ENCODE data around the gene HEXIM1. TPM values are rescaled to one million over a fixed set of nuclear protein-coding genes. Genes with fewer than 3 reads are reported as not detected.

HEXIM1 gene
- total and polyA plus RNA-seq, 2 experiments from 2014 or later = 9.2 to 10.9 TPM

DNA sequence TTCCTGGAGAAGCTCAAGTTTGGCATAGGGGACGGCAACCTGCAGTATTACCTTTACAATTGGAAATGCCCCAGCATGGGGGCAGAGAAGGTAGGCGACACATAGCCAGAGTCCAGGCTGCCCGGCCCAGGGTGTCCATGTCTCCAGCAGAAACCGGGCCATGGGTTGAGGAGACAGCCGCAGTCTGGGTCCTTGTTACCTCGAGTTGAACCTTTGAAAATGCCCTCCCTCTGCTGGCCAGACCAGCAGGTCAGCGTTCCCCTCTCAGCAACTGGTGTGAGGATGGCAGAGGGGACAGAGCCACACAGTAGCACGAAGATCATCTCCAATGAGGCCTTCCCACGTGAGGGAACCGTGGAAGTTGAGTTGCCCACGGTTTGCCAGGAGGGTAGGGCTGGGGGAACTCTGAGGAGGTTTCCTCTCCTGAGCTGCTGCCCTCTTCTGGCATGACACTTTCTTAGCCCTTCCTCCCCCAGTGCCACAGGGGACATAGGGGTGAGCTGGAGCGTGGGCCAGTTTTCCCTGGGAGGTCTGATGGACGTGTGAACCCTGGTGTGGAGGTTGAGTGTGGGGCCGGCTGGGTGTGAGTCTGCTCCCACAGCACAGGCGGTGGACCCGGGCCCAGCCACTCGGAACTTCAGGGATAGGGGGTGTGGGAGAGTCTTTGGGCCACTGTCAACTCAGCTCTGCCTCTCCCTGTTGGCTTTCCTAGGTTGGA is 43.2 kb upstream of the HEXIM1 start:
- Mint-ChIP-seq H3K9me3 (no peaks in the 10 kb centered on the region; the same call in 2 of the 3 replicates), H3K27ac (no peak overlapping the region), H3K4me3 (no peak overlapping the region), H3K27me3 (ENCODE audit: insufficient read depth, low read depth, poor library complexity) (peaks cover 13% of the 10 kb centered on the region), H3K4me1 (no peaks in the 10 kb centered on the region), H3K36me3 (ENCODE audit: low read depth) (peaks cover 73% of the 10 kb centered on the region)
- no peak for ATAC-seq
- H4K20me1 ChIP-seq (replicated peaks; ENCODE audit: insufficient read depth) = peaks cover 9% of the 10 kb centered on the region
- H2AFZ ChIP-seq = no peak overlapping the region
- H3K4me1 ChIP-seq (ENCODE audit: insufficient read depth) = no peaks in the 10 kb centered on the region
- H3K27ac ChIP-seq (ENCODE audit: low read depth) = no peak overlapping the region
- H3K9me2 ChIP-seq (ENCODE audit: insufficient read depth) = no peaks in the 10 kb centered on the region
- H3K4me3 ChIP-seq = no peak overlapping the region
- H3K4me2 ChIP-seq = no peak overlapping the region
- peaks cover 36% of the 10 kb centered on the region for H3K36me3 ChIP-seq (ENCODE audit: insufficient read depth)
- TF ChIP-seq NANOG (IDR thresholded peaks at IDR 0.05; ENCODE audit: borderline replicate concordance) (no peak), STAT1 (IDR thresholded peaks at IDR 0.05; ENCODE audit: unreplicated experiment) (no peak), ZNF331 (CRISPR knock-in tag; IDR thresholded peaks at IDR 0.05; ENCODE audit: low read depth) (no peak)
- H3K27me3 ChIP-seq (ENCODE audit: insufficient read depth) = no peaks in the 10 kb centered on the region
- no peaks in the 10 kb centered on the region for H3K79me2 ChIP-seq (replicated peaks; ENCODE audit: insufficient read depth)
- peaks cover 2% of the 10 kb centered on the region; the same call in 1 of the 2 replicates for H3F3A ChIP-seq (replicated peaks; ENCODE audit: low read depth)
- no peak for DNase-seq (ENCODE audit: low spot score)

DNA sequence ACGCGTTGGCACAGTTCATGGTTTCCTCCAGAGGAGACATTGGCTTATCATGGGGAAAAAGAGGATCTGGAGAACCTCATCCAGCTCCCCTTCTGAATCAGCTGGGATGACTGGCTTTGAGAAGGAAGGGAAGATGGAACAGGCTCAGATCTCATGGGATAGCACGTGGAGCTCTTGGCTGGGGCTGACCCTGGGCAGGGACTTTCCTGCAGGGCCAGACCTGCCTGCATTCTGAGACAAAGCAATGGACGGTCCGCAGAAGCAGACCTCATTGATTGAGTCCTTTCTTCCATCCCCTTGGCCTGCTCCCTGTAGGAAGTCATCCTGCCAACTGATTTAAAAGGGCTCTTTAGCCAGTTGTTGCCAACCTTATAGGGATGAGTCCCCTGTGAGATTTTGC is 42.2 kb upstream of the HEXIM1 start:
- Histone ChIP-seq H2AFZ (no peak overlapping the region), H3K27me3 (ENCODE audit: insufficient read depth) (no peaks in the 10 kb centered on the region), H3K27ac (ENCODE audit: low read depth) (no peak overlapping the region), H3K79me2 (replicated peaks; ENCODE audit: insufficient read depth) (no peaks in the 10 kb centered on the region), H3F3A (replicated peaks; ENCODE audit: low read depth) (peaks cover 2% of the 10 kb centered on the region; the same call in 1 of the 2 replicates), H3K4me1 (ENCODE audit: insufficient read depth) (no peaks in the 10 kb centered on the region), H3K4me2 (no peak overlapping the region), H3K36me3 (ENCODE audit: insufficient read depth) (peaks cover 34% of the 10 kb centered on the region), H3K4me3 (no peak overlapping the region), H3K9me2 (ENCODE audit: insufficient read depth) (no peaks in the 10 kb centered on the region), H4K20me1 (replicated peaks; ENCODE audit: insufficient read depth) (peaks cover 9% of the 10 kb centered on the region)
- Mint-ChIP-seq H3K27ac (no peak overlapping the region), H3K4me3 (no peak overlapping the region), H3K36me3 (ENCODE audit: low read depth) (peaks cover 72% of the 10 kb centered on the region), H3K27me3 (ENCODE audit: insufficient read depth, low read depth, poor library complexity) (peaks cover 13% of the 10 kb centered on the region), H3K4me1 (0 out of 3 replicates have a peak, but pooled peaks cover 2% of the 10 kb centered on the region), H3K9me3 (no peaks in the 10 kb centered on the region; the same call in 2 of the 3 replicates)
- ATAC-seq = no peak
- no peak for DNase-seq (ENCODE audit: low spot score)
- TF ChIP-seq NANOG (IDR thresholded peaks at IDR 0.05; ENCODE audit: borderline replicate concordance) (no peak), EZH2 (IDR thresholded peaks at IDR 0.05; ENCODE audit: low read depth, unreplicated experiment) (no peak), EZH2phosphoT487 (IDR thresholded peaks at IDR 0.05; ENCODE audit: unreplicated experiment) (no peak), POLR2AphosphoS5 (IDR thresholded peaks at IDR 0.05; ENCODE audit: low read depth) (no peak), ZNF331 (CRISPR knock-in tag; IDR thresholded peaks at IDR 0.05; ENCODE audit: low read depth) (no peak), ZNF114 (CRISPR knock-in tag; IDR thresholded peaks at IDR 0.05) (no peak), STAT1 (IDR thresholded peaks at IDR 0.05; ENCODE audit: unreplicated experiment) (no peak), CREB1 (CRISPR knock-in tag; IDR thresholded peaks at IDR 0.05; ENCODE audit: low read depth) (no peak), JUNB (IDR thresholded peaks at IDR 0.05; ENCODE audit: unreplicated experiment) (no peak), REST (IDR thresholded peaks at IDR 0.05; ENCODE audit: unreplicated experiment) (no peak)
- TF ChIP-seq, protein P1, sequence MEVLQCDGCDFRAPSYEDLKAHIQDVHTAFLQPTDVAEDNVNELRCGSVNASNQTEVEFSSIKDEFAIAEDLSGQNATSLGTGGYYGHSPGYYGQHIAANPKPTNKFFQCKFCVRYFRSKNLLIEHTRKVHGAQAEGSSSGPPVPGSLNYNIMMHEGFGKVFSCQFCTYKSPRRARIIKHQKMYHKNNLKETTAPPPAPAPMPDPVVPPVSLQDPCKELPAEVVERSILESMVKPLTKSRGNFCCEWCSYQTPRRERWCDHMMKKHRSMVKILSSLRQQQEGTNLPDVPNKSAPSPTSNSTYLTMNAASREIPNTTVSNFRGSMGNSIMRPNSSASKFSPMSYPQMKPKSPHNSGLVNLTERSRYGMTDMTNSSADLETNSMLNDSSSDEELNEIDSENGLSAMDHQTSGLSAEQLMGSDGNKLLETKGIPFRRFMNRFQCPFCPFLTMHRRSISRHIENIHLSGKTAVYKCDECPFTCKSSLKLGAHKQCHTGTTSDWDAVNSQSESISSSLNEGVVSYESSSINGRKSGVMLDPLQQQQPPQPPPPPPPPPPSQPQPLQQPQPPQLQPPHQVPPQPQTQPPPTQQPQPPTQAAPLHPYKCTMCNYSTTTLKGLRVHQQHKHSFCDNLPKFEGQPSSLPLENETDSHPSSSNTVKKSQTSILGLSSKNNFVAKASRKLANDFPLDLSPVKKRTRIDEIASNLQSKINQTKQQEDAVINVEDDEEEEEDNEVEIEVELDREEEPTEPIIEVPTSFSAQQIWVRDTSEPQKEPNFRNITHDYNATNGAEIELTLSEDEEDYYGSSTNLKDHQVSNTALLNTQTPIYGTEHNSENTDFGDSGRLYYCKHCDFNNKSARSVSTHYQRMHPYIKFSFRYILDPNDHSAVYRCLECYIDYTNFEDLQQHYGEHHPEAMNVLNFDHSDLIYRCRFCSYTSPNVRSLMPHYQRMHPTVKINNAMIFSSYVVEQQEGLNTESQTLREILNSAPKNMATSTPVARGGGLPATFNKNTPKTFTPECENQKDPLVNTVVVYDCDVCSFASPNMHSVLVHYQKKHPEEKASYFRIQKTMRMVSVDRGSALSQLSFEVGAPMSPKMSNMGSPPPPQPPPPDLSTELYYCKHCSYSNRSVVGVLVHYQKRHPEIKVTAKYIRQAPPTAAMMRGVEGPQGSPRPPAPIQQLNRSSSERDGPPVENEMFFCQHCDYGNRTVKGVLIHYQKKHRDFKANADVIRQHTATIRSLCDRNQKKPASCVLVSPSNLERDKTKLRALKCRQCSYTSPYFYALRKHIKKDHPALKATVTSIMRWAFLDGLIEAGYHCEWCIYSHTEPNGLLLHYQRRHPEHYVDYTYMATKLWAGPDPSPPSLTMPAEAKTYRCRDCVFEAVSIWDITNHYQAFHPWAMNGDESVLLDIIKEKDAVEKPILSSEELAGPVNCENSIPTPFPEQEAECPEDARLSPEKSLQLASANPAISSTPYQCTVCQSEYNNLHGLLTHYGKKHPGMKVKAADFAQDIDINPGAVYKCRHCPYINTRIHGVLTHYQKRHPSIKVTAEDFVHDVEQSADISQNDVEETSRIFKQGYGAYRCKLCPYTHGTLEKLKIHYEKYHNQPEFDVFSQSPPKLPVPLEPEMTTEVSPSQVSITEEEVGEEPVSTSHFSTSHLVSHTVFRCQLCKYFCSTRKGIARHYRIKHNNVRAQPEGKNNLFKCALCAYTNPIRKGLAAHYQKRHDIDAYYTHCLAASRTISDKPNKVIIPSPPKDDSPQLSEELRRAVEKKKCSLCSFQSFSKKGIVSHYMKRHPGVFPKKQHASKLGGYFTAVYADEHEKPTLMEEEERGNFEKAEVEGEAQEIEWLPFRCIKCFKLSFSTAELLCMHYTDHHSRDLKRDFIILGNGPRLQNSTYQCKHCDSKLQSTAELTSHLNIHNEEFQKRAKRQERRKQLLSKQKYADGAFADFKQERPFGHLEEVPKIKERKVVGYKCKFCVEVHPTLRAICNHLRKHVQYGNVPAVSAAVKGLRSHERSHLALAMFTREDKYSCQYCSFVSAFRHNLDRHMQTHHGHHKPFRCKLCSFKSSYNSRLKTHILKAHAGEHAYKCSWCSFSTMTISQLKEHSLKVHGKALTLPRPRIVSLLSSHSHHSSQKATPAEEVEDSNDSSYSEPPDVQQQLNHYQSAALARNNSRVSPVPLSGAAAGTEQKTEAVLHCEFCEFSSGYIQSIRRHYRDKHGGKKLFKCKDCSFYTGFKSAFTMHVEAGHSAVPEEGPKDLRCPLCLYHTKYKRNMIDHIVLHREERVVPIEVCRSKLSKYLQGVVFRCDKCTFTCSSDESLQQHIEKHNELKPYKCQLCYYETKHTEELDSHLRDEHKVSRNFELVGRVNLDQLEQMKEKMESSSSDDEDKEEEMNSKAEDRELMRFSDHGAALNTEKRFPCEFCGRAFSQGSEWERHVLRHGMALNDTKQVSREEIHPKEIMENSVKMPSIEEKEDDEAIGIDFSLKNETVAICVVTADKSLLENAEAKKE (CRISPR knock-in tag; IDR thresholded peaks at IDR 0.05) = no peak
